ENCODE data around the gene ETV1. TPM values are rescaled to one million over a fixed set of nuclear protein-coding genes. Genes with fewer than 3 reads are reported as not detected.

Gene ETV1
- total RNA-seq, 1 donor from 2014 or later = not detected

DNA sequence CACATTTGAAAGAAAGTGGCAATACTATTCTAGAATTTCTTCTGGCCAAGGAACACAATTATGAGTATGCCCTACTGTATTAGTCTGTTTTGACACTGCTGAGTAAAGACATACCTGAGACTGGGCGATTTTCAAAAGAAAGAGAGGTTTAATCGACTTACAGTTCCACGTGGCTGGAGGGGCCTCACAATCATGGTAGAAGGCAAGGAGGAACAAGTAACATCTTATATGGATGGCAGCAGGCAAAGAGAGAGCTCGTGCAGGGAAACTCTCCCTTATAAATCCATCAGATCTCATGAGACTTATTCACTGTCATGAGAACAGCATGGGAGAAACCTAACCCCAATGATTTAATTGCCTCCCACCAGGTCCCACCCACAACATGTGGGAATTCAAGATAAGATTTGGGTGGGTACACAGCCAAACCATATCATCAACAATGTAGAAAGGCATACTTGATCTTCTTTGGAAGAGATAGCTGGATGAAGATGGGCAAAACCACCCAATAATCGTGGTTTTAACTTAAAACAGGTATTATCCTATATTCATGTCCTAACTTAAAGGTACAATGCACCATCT is 113.9 kb downstream of the ETV1 start:
- peaks cover 15% of the 10 kb centered on the region for H3K9me3 Mint-ChIP-seq
- H3K36me3 Mint-ChIP-seq (ENCODE audit: low read depth) = no peaks in the 10 kb centered on the region
- no peak overlapping the region for H3K27ac Mint-ChIP-seq
- no peaks in the 10 kb centered on the region for H3K4me1 Mint-ChIP-seq
- ATAC-seq (ENCODE audit: low read depth) = no peak
- CTCF ChIA-PET = no interaction called here
- POLR2A ChIA-PET = no interaction called here
- intact Hi-C loops (cut with micrococcal nuclease) = no loop called here
- no peak for DNase-seq
- TF ChIP-seq CTCF (IDR thresholded peaks at IDR 0.05) = no peak
- H3K4me3 Mint-ChIP-seq = no peak overlapping the region
- no peaks in the 10 kb centered on the region for H3K27me3 Mint-ChIP-seq

DNA sequence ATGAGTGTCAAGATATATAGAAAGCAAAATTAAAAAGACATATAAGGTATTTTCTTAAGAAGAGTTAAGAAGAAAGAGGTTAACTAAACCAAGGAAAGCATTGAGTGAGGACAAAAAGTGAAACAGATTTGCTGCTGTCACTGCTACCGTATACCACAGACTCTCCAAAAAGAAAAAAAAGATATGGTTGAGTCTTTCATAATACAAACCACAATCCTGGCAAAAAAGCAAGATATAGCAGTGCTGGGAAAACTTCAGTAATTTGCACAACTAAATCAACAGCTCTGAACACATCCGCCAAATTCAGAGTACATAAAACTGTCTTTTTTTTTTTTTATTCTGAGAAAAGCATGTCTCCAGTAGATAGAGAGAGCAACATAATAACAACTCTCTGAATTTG is 114.7 kb downstream of the ETV1 start:
- no peak for TF ChIP-seq CTCF (IDR thresholded peaks at IDR 0.05)
- no peak for ATAC-seq (ENCODE audit: low read depth)
- no peaks in the 10 kb centered on the region for H3K27me3 Mint-ChIP-seq
- POLR2A ChIA-PET = no interaction called here
- CTCF ChIA-PET = no interaction called here
- no peak for DNase-seq
- intact Hi-C loops (cut with micrococcal nuclease) = no loop called here
- H3K4me3 Mint-ChIP-seq = no peak overlapping the region
- peaks cover 15% of the 10 kb centered on the region for H3K9me3 Mint-ChIP-seq
- no peak overlapping the region for H3K27ac Mint-ChIP-seq
- H3K36me3 Mint-ChIP-seq (ENCODE audit: low read depth) = no peaks in the 10 kb centered on the region
- H3K4me1 Mint-ChIP-seq = no peaks in the 10 kb centered on the region

DNA sequence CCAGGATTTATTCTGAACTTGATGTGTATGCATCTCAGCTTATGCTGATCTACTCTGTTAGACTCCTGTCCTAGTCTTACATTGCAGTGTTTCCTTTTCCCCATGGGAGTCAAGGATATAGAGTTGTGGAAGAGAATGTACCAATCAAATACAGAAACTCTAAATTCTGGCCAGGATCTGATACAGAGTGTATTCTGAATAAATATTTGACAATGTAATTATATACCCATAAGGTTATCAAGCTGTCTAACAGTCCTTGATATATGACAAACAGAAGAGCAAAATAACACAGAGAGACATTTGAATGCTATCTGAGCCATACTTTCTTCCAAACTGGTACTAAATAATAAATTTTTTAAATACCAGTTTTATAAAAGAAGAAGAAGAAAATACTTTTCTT is 116.8 kb downstream of the ETV1 start:
- no peak for ATAC-seq (ENCODE audit: low read depth)
- Mint-ChIP-seq H3K9me3 (peaks cover 12% of the 10 kb centered on the region), H3K36me3 (ENCODE audit: low read depth) (no peaks in the 10 kb centered on the region), H3K4me3 (no peak overlapping the region), H3K4me1 (no peaks in the 10 kb centered on the region), H3K27ac (no peak overlapping the region), H3K27me3 (no peaks in the 10 kb centered on the region)
- CTCF ChIA-PET = no interaction called here
- DNase-seq = no peak
- POLR2A ChIA-PET = no interaction called here
- no peak for TF ChIP-seq CTCF (IDR thresholded peaks at IDR 0.05)
- intact Hi-C loops (cut with micrococcal nuclease) = no loop called here

GRCh38 chr7:13871008-13871407 is 118.5 kb downstream of the ETV1 start:
- Mint-ChIP-seq H3K27ac (no peak overlapping the region), H3K4me1 (no peaks in the 10 kb centered on the region), H3K9me3 (peaks cover 3% of the 10 kb centered on the region), H3K4me3 (no peak overlapping the region), H3K27me3 (no peaks in the 10 kb centered on the region), H3K36me3 (ENCODE audit: low read depth) (no peaks in the 10 kb centered on the region)
- DNase-seq (no peak), ATAC-seq (ENCODE audit: low read depth) (no peak)
- ChIA-PET POLR2A (no interaction called here), CTCF (no interaction called here)
- no peak for TF ChIP-seq CTCF (IDR thresholded peaks at IDR 0.05)
- intact Hi-C loops (cut with micrococcal nuclease) = no loop called here

DNA sequence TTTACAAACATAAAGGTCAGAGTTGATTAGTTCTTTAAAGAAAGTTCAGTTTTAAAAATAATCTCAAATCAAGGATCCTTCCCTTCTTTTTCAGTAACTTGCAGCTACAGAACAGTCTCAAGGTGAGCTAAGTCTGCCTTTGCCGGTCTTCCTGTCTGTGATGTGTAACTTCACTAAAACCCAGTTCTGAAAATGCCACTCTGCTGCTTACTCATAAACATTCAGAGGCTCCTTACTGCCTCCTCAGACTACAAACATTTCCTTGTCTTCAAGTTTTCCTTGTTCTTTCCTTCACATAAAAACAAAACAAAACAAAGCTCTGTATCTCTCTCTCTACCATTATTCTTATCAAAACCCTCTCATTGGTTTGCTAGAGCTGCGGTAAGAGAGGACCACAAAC is 128.7 kb downstream of the ETV1 start:
- no peaks in the 10 kb centered on the region for H3K36me3 Mint-ChIP-seq (ENCODE audit: low read depth)
- no peaks in the 10 kb centered on the region for H3K27me3 Mint-ChIP-seq
- DNase-seq = no peak
- TF ChIP-seq CTCF (IDR thresholded peaks at IDR 0.05) = no peak
- intact Hi-C loops (cut with micrococcal nuclease) = no loop called here
- CTCF ChIA-PET = no interaction called here
- POLR2A ChIA-PET = no interaction called here
- no peak overlapping the region for H3K4me3 Mint-ChIP-seq
- H3K4me1 Mint-ChIP-seq = no peaks in the 10 kb centered on the region
- no peak overlapping the region for H3K27ac Mint-ChIP-seq
- ATAC-seq (ENCODE audit: low read depth) = no peak
- no peaks in the 10 kb centered on the region for H3K9me3 Mint-ChIP-seq

Measured in activated B cell treated with CpG ODN at 0.5 μM for 24 hours (primary cell).